WTC11 (cell line): ENCODE measurements around the gene ENGASE.

Experiments
- ESRRA ChIP-seq: sonication (generic); formaldehyde crosslinking; IDR thresholded peaks from 2 replicates; pipeline ENCODE4 v1.8.1; 2022; ENCODE audit warnings: mild to moderate bottlenecking, missing genetic modification reagents, borderline replicate concordance
- TF ChIP-seq, protein P1 (sequence below): fragments of 200-600 bp; IDR thresholded peaks from 2 replicates; pipeline ENCODE4 v1.8.0; 2022; ENCODE audit warnings: antibody characterized with exemption

DNA sequence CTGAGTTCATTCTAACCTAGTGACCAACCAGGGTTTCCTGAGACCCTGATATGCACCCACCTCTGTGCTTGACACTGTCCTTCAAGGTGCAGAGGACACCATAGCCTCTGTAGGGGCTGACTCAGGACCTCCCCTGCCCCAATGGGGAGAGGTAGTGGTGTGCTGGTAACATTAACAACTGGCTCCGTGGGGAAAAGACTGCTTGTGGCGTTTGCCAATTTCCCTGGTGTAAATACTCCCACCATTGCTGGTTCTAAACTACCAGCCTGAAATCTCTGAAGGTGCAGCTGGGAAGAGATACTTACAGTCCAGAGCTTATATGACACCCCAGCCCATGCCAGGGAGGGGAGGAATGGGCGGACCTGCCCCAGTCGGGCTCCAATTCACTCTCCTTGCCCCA is 54.9 kb downstream of the ENGASE start:
- TF ChIP-seq, protein P1, sequence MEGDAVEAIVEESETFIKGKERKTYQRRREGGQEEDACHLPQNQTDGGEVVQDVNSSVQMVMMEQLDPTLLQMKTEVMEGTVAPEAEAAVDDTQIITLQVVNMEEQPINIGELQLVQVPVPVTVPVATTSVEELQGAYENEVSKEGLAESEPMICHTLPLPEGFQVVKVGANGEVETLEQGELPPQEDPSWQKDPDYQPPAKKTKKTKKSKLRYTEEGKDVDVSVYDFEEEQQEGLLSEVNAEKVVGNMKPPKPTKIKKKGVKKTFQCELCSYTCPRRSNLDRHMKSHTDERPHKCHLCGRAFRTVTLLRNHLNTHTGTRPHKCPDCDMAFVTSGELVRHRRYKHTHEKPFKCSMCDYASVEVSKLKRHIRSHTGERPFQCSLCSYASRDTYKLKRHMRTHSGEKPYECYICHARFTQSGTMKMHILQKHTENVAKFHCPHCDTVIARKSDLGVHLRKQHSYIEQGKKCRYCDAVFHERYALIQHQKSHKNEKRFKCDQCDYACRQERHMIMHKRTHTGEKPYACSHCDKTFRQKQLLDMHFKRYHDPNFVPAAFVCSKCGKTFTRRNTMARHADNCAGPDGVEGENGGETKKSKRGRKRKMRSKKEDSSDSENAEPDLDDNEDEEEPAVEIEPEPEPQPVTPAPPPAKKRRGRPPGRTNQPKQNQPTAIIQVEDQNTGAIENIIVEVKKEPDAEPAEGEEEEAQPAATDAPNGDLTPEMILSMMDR, result no peak
- no peak for TF ChIP-seq ESRRA
